ENCODE measurements around the gene COL18A1.

Gene COL18A1

GRCh38 chr21:45481977-45482898, 77.3 kb downstream of the COL18A1 start:
- no peak for DNase-seq

- no peak for DNase-seq
These were observed 78.2 kb downstream of the COL18A1 start for GRCh38 chr21:45482899-45483821.

GRCh38 chr21:45484318-45484717, 79.4 kb downstream of the COL18A1 start:
- DNase-seq: no peak

GRCh38 chr21:45485686-45486442, 80.9 kb downstream of the COL18A1 start:
- no peak for DNase-seq

- DNase-seq: no peak
These were observed 81.6 kb downstream of the COL18A1 start for GRCh38 chr21:45486443-45487160.

DNA sequence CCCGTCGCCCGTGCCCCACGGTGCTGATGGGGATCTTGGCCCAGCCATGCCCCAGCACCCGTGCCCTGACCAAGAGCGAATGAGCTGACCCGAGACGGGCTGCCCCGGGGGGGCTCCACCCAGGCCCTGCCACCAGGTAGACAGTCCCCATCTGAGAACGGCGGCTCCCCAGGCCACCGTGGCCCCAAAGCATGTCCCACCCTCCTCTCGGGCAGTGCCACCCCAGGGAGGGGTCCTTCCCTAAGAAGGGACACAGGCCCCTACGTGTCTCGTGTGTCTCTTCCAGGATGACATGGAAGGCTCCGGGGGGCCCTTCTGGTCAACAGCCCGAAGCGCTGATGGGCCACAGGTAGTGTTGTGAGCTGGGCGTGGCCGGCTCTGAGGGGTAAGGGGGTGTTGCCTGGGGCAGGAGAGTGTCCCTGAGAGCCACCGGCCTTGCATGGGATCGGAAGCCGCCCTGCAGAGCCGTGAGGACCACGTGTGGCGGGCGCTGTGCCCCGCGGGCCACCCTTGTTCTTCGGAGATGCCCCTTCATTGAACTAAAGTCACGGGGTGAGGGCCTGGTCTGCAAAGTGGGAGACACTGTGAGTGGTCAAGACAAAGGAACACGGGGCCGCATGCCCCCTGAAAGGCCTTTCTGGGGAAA, 82.3 kb downstream of the COL18A1 start:
- DNase-seq: no peak

DNA sequence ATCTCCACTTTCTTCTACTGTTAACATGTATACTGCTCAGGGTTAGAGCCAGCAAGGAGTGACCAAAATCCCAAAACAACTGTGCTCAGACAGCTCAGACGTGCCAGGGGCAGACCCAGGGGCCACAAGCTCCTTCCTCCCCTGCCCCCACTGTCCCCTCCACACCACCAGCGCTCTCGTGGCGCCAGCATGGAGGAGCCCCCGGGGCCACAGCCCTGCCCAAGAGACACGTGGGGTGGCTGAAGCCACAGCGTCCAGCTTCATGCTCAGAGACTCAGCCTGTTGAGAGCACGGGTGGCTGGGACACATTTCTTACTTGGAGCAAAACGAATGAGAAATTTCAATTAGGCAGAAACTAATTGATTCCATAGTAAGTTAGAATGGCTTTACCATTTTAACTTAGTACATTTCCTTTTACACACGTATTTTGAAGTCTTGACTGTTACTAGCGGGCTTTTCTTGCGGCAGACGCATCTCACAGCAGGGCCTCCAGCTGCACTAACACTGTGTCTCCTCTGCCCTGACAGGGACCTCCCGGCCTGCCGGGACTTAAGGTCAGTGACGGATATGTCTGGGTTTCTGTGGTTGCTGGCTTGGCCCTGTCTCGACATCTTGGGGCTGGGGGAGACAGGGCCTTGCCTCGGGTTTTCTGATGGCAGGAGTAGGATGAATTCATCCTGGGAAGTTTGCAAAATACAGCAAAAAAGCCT, 83.1 kb downstream of the COL18A1 start:
- DNase-seq: no peak

GRCh38 chr21:45488931-45489721, 84.2 kb downstream of the COL18A1 start:
- no peak for DNase-seq

- DNase-seq: no peak
These were observed 84.7 kb downstream of the COL18A1 start for GRCh38 chr21:45489722-45489982.

GRCh38 chr21:45490049-45490731, 85.2 kb downstream of the COL18A1 start:
- no peak for DNase-seq

DNA sequence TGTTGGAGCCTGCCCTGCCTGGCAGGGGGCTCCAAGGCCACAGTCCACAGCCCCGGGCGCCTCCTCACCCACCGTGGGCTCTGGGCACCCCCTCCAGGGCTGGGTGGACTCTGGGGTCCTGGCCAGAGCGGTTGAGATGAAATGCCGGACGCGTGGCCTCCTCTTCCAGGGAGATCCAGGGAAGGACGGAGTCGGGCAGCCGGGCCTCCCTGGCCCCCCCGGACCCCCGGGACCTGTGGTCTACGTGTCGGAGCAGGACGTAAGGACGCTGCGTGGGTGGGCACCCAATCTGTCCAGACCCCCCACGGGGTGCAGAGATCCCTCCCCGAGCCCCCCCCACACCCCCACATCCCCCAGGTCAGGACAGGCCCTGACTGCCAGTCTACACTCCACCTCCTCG, 86.1 kb downstream of the COL18A1 start:
- no peak for DNase-seq

- DNase-seq: no peak
These were observed 86.7 kb downstream of the COL18A1 start for GRCh38 chr21:45491623-45492022.

DNA sequence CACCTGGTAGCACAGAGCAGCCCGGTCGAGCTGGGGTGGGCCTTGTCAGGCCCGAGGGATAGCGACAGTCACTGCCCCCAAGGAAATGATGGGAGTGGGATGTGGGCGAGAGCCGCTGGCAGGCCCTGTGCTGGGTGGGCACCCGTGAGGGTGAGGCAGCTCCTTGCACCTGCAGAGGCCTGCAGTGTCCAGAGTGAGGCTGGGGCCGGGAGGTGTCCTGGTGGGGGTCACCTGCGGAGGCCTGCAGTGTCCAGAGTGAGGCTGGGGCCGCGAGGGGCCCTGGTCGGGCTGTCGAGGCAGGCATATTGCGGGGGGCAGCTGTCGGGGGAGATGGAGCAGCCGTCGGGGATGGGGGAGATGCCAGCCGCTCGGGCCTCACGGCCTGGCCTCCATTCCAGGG, 87.8 kb downstream of the COL18A1 start:
- no peak for DNase-seq

DNA sequence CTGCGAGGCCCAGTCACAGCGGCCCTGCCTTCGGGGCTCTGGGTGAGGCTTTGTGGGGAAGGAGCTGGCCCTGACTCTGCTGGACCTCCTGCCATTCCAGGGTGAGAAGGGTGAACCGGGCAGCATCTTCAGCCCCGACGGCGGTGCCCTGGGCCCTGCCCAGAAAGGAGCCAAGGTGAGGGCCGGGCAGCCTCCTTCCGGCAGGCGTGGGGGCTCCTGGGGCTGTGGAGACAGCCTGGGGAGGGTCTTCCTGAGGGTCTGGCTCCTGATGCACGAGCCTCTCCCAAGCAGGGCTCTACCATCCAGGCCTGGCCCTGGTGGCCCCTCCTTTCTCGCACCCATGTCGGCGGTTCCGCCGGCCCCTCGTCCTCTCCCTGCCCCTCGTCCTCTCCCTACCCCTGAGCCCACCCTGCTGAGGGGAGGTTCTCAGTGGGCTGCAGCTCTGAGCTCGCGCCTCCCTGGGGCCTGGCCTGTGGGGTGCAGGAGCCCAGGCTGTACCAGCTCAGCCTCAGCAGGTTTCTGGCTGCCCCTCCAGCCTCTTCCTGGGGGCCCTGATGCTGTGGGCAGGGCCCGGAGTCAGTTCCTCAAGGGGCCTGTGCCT, 88.5 kb downstream of the COL18A1 start:
- DNase-seq: no peak

DNA sequence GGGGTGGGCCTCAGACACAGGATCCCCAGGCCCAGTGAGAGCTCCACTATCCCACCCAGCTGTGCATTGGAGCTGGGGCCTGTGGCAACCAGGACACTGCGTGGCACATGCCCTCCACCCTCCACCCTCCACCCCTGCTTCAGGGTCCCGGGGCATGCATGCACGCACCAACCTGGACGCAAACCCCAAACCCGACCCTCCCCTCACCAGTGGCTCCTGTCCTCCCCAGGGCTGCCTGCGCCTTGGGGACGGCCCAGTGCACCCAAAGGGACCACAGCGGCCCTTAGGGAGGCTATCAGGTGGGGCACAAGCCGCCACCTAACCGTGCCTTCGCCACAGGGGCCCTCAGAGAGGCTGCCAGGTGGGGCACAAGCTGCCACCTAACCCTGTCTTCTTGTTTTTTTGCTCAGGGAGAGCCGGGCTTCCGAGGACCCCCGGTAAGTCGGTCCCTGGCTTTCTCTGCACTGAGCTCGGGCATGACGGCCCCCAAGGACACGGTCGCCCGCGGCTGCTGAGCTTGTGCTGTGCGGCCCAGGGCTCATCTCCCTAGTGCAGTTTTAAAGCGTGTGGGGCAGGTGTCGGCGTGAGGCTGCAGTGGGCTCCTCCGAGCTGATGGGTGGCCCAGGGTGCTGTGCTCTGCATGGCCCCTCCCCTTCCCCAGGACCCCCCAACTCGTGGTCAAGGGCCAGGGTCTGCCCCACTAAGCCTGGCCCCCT, 89.3 kb downstream of the COL18A1 start:
- no peak for DNase-seq

DNA sequence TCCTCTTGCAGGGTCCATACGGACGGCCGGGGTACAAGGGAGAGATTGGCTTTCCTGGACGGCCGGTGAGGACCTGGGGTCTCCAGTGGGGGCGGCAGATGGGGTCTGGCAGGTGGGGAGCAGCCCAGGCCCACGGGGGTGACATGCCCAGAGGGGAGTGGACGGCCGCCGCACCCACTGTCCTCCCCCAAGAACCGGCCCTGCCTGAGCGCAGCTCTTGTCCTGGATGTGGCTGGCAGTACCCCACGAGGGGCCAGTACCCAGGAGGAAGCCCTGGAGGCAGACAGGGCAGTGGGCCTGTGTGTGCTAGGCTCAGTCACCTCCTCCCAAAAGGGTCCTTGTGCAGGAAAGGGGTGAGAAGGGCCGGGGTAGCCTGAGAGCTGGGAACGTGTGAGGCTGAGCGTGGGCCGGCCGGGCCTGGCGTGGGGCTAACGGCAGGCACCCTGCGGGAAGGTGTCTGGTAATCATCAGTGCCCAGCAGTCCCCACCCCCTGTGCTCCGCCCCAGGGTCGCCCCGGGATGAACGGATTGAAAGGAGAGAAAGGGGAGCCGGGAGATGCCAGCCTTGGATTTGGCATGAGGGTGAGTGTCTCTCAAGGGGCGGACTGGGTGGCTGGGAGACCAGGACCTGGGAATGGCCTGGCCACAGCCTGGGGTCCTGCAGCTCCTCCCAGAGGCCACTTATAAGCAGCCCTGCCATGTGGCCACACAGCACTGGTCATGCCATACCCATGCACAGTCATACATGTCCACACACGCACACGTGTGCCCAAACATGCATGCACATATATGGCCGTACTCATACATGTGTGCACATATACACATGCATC, 90.1 kb downstream of the COL18A1 start:
- no peak for DNase-seq

GRCh38 chr21:45496151-45496967, 91.4 kb downstream of the COL18A1 start:
- DNase-seq: no peak
